Hepatocyte (in vitro differentiated cells): ENCODE data around the gene ZNF586. TPM values are rescaled to one million over a fixed set of nuclear protein-coding genes. Genes with fewer than 3 reads are reported as not detected.

Source experiments
- DNase-seq: peaks from one replicate; pipeline ENCODE4 v3.0.0-alpha.2; 2016; ENCODE audit warnings: low spot score
- H2AFZ ChIP-seq: fragments of 200-600 bp; sonication (generic); 2 replicates; pipeline ENCODE4 v1.6.0; 2016; ENCODE audit warnings: antibody characterized with exemption, mild to moderate bottlenecking
- H3K27ac ChIP-seq: fragments of 200-600 bp; sonication (generic); 2 replicates; pipeline ENCODE4 v1.5.1; 2016; ENCODE audit warnings: mild to moderate bottlenecking
- H3K27me3 ChIP-seq: fragments of 200-600 bp; sonication (generic); 2 replicates; pipeline ENCODE4 v1.6.1; 2016
- H3K36me3 ChIP-seq: fragments of 200-600 bp; sonication (generic); replicated peaks from 2 replicates; pipeline ENCODE4 v1.5.1; 2016; ENCODE audit warnings: low read depth; ENCODE audit not compliant: insufficient read depth
- H3K4me1 ChIP-seq: fragments of 200-600 bp; sonication (generic); 2 replicates; pipeline ENCODE4 v1.5.1; 2016; ENCODE audit warnings: mild to moderate bottlenecking, moderate library complexity; ENCODE audit not compliant: insufficient read depth
- H3K4me2 ChIP-seq: fragments of 200-600 bp; sonication (generic); 2 replicates; pipeline ENCODE4 v1.6.0; 2016
- H3K4me3 ChIP-seq: fragments of 200-600 bp; sonication (generic); 2 replicates; pipeline ENCODE4 v1.5.1; 2016; ENCODE audit warnings: mild to moderate bottlenecking
- H3K79me2 ChIP-seq: fragments of 200-600 bp; sonication (generic); 2 replicates; pipeline ENCODE4 v1.6.0; 2017; ENCODE audit warnings: mild to moderate bottlenecking
- H3K9me2 ChIP-seq: fragments of 200-600 bp; sonication (generic); replicated peaks from 2 replicates; pipeline ENCODE4 v1.6.0; 2017; ENCODE audit warnings: mild to moderate bottlenecking; ENCODE audit not compliant: insufficient read depth
- H3K9me3 ChIP-seq: fragments of 200-600 bp; sonication (generic); 2 replicates; pipeline ENCODE4 v1.5.1; 2016; ENCODE audit warnings: low read depth, mild to moderate bottlenecking
- H4K20me1 ChIP-seq: fragments of 200-600 bp; sonication (generic); 2 replicates; pipeline ENCODE4 v1.6.0; 2016; ENCODE audit warnings: mild to moderate bottlenecking; ENCODE audit not compliant: insufficient read depth, poor library complexity, severe bottlenecking
- EZH2 ChIP-seq: fragments of 200-600 bp; sonication (generic); IDR thresholded peaks from 2 replicates; pipeline ENCODE4 v1.6.1; 2016; ENCODE audit warnings: antibody characterized with exemption, mild to moderate bottlenecking, borderline replicate concordance
- EZH2phosphoT487 ChIP-seq: fragments of 200-600 bp; sonication (generic); IDR thresholded peaks from one replicate; pipeline ENCODE4 v1.6.1; 2018; ENCODE audit warnings: antibody characterized with exemption, mild to moderate bottlenecking, low read depth, moderate library complexity; ENCODE audit not compliant: unreplicated experiment, severe bottlenecking
- WGBS: methylation state at CpG from one replicate; pipeline ENCODE4 v1.1.6; 2016; ENCODE audit warnings: low lambda C conversion rate; ENCODE audit errors: missing lambda C conversion rate; 5-methylcytosine and 5-hydroxymethylcytosine counted together
- polyA plus RNA-seq: library from polyadenylated mRNA; unstranded; fragments of >200 nt; fragmentation: Nextera tagmentation; extraction: Ambion mirVana; gene quantifications from 2 replicates; pipeline ENCODE4 v1.2.1, GENCODE V29; 2016
- total RNA-seq: library from RNA; depleted of rRNA; stranded (reverse); fragments of >200 nt; gene quantifications from 2 replicates; pipeline ENCODE4 v1.2.3, GENCODE V29; 2014
- TF ChIP-seq, protein P1 (sequence below): fragments of 200-600 bp; sonication (generic); IDR thresholded peaks from 2 replicates; pipeline ENCODE4 v1.5.1; 2016; ENCODE audit warnings: antibody characterized with exemption, mild to moderate bottlenecking; ENCODE audit not compliant: poor library complexity

The ZNF586 gene
- total and polyA plus RNA-seq, 2 experiments from 2014 or later, result 11.2 to 22.5 TPM

DNA sequence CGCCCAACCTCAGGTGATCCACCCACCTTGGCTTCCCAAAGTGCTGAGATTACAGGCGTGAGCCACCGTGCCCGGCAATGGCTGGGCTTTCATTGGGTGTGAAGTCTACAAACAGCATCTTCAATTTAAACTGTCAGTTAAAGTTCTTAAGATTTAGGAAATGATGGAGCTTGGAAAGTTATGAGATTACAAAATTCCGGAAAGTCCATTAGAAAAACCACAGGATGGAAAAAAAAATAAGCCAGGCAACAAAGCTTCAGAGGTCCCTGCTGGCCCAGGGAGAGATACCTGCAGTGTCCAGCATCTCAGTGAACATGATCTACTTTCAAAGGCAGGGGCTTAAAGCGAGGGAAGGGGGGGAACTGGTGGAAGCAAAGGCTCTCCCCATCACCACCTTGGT lies 56.0 kb downstream of the ZNF586 start:
- peaks cover 48% of the 10 kb centered on the region for H3K4me1 ChIP-seq
- no peak overlapping the region for H3K4me2 ChIP-seq
- no peak overlapping the region for H2AFZ ChIP-seq
- H3K9me3 ChIP-seq, result no peaks in the 10 kb centered on the region
- H3K4me3 ChIP-seq, result no peak overlapping the region
- DNase-seq, result no peak
- no peaks in the 10 kb centered on the region for H3K27me3 ChIP-seq
- H3K9me2 ChIP-seq, result no peaks in the 10 kb centered on the region
- H3K36me3 ChIP-seq, result no peaks in the 10 kb centered on the region
- H4K20me1 ChIP-seq, result no peaks in the 10 kb centered on the region
- WGBS, result 94% methylated on average over 6 of the region's 6 CpGs
- peaks cover 88% of the 10 kb centered on the region for H3K79me2 ChIP-seq
- no peak overlapping the region for H3K27ac ChIP-seq
- TF ChIP-seq EZH2 (no peak), EZH2phosphoT487 (no peak)
- TF ChIP-seq, protein P1, sequence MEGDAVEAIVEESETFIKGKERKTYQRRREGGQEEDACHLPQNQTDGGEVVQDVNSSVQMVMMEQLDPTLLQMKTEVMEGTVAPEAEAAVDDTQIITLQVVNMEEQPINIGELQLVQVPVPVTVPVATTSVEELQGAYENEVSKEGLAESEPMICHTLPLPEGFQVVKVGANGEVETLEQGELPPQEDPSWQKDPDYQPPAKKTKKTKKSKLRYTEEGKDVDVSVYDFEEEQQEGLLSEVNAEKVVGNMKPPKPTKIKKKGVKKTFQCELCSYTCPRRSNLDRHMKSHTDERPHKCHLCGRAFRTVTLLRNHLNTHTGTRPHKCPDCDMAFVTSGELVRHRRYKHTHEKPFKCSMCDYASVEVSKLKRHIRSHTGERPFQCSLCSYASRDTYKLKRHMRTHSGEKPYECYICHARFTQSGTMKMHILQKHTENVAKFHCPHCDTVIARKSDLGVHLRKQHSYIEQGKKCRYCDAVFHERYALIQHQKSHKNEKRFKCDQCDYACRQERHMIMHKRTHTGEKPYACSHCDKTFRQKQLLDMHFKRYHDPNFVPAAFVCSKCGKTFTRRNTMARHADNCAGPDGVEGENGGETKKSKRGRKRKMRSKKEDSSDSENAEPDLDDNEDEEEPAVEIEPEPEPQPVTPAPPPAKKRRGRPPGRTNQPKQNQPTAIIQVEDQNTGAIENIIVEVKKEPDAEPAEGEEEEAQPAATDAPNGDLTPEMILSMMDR, result no peak

DNA sequence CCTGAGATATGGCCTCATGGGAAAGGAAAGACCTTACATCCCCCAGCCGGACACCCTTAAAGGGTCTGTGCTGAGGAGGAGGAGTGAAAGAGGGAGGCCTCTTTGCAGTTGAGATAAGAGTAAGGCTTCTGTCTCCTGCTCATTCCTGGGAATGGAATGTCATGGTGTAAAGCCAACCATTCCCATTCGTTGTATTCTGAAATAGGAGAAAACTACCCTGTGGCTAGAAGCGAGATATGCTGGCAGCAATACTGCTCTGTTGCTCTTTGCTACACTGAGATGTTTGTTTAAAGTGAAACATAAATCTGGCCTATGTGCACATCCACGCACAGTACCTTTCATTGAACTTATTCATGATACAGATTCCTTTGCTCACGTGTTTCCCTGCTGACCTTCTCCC lies 59.8 kb downstream of the ZNF586 start:
- no peak overlapping the region for H3K4me3 ChIP-seq
- H2AFZ ChIP-seq, result no peak overlapping the region
- H3K36me3 ChIP-seq, result no peaks in the 10 kb centered on the region
- H3K9me3 ChIP-seq, result no peaks in the 10 kb centered on the region
- no peaks in the 10 kb centered on the region for H3K27me3 ChIP-seq
- peak overlapping the region; percentile 86 for H3K4me2 ChIP-seq
- TF ChIP-seq EZH2, result no peak
- no peak for TF ChIP-seq EZH2phosphoT487
- TF ChIP-seq, protein P1, result no peak
- H3K4me1 ChIP-seq, result peaks cover 29% of the 10 kb centered on the region
- H3K27ac ChIP-seq, result peak overlapping the region; percentile 94
- H3K9me2 ChIP-seq, result no peaks in the 10 kb centered on the region
- H4K20me1 ChIP-seq, result no peaks in the 10 kb centered on the region
- 27% methylated on average over 5 of the region's 5 CpGs for WGBS
- H3K79me2 ChIP-seq, result peaks cover 75% of the 10 kb centered on the region
- peak; percentile 31 for DNase-seq

DNA sequence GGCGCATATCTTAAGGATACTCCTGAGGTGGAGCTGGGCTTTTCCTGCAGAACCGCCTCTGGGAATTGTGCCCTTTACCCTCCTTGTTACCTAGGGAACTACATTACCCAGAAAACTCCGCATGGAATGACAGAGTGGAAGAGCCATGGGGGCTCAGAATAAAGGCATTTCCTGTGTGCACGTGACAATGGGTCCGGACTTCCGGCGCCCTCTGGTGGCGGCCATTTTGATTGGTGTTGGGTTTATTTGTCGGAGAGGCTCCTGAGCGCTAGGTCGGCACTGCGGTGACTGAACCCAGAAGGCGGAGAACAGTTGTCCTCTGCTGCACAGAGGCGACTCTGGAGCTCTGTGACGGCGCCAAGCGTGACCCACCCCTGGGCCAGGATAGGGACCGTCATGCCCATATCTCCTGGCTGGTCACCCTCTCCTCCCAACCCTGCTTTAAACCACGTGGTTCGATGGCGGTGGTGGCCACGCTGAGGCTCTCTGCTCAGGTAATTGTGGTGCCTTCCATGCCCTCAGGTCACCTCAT lies 60.7 kb downstream of the ZNF586 start, which contains the start of gene ZNF587B:
TSS of gene ZNF587B (plus strand) at position 229 of the 532 bp plus-strand sequence. CDS start at position 459, 230 bp downstream.
- H4K20me1 ChIP-seq, result no peaks in the 10 kb centered on the region
- TF ChIP-seq EZH2 (no peak), EZH2phosphoT487 (no peak)
- TF ChIP-seq, protein P1, result peak; percentile 45
- H2AFZ ChIP-seq, result peak within 1 kb of the TSS; percentile 41
- H3K4me3 ChIP-seq, result peak within 1 kb of the TSS; percentile 46
- no peaks in the 10 kb centered on the region for H3K36me3 ChIP-seq
- peak within 1 kb of the TSS; percentile 94 for H3K27ac ChIP-seq
- peak within 1 kb of the TSS; percentile 86 for H3K4me2 ChIP-seq
- H3K79me2 ChIP-seq, result peaks cover 66% of the 10 kb centered on the region
- H3K9me2 ChIP-seq, result no peaks in the 10 kb centered on the region
- H3K9me3 ChIP-seq, result no peaks in the 10 kb centered on the region
- peaks cover 23% of the 10 kb centered on the region for H3K4me1 ChIP-seq
- 6% methylated on average over 22 of the region's 22 CpGs for WGBS
- peak; percentile 90 for DNase-seq
- H3K27me3 ChIP-seq, result no peaks in the 10 kb centered on the region

Other genes with a start within 250 kb of the ZNF586 start
- gene ZNF549, start 242.3 kb upstream of the ZNF586 start, total RNA-seq, result 4.3 and 6.4 TPM in 2 replicates
- gene ZNF549, start 242.3 kb upstream of the ZNF586 start, polyA plus RNA-seq, result 3.2 and 3.5 TPM in 2 replicates
- 5.7 and 5.9 TPM in 2 replicates for gene ZNF550, start 209.8 kb upstream of the ZNF586 start, total RNA-seq
- gene ZNF550, start 209.8 kb upstream of the ZNF586 start, polyA plus RNA-seq, result 5.2 and 6.2 TPM in 2 replicates
- gene ZNF416, start 190.8 kb upstream of the ZNF586 start, total RNA-seq, result 4.7 and 5.8 TPM in 2 replicates
- gene ZNF416, start 190.8 kb upstream of the ZNF586 start, polyA plus RNA-seq, result 1.9 and 2.5 TPM in 2 replicates
- gene ZIK1, start 185.5 kb upstream of the ZNF586 start, total RNA-seq, result 5.1 and 7.1 TPM in 2 replicates
- gene ZIK1, start 185.5 kb upstream of the ZNF586 start, polyA plus RNA-seq, result 3.3 and 3.8 TPM in 2 replicates
- gene ZNF530, start 169.8 kb upstream of the ZNF586 start, total RNA-seq, result 1.3 and 1.8 TPM in 2 replicates
- 1.3 and 2.8 TPM in 2 replicates for gene ZNF530, start 169.8 kb upstream of the ZNF586 start, polyA plus RNA-seq
- gene ZNF134, start 155.4 kb upstream of the ZNF586 start, total RNA-seq, result 11.7 and 24.3 TPM in 2 replicates
- 9.7 and 10.7 TPM in 2 replicates for gene ZNF134, start 155.4 kb upstream of the ZNF586 start, polyA plus RNA-seq
- gene ZNF211, start 136.5 kb upstream of the ZNF586 start, total RNA-seq, result 9.5 and 17.2 TPM in 2 replicates
- 11.9 and 12.2 TPM in 2 replicates for gene ZNF211, start 136.5 kb upstream of the ZNF586 start, polyA plus RNA-seq
- gene ZSCAN4, start 100.7 kb upstream of the ZNF586 start, total RNA-seq, result 0.12 TPM in 1 of 2 replicates, not detected in the other
- gene ZSCAN4, start 100.7 kb upstream of the ZNF586 start, polyA plus RNA-seq, result not detected in 2 replicates
- 11.6 and 13.2 TPM in 2 replicates for gene ZNF551, start 87.7 kb upstream of the ZNF586 start, total RNA-seq
- gene ZNF551, start 87.7 kb upstream of the ZNF586 start, polyA plus RNA-seq, result 2.0 and 2.2 TPM in 2 replicates
- gene ZNF154, start 60.5 kb upstream of the ZNF586 start, total RNA-seq, result 10.7 and 11.1 TPM in 2 replicates
- 3.5 and 5.6 TPM in 2 replicates for gene ZNF154, start 60.5 kb upstream of the ZNF586 start, polyA plus RNA-seq
- 6.7 and 6.8 TPM in 2 replicates for gene ZNF671, start 42.1 kb upstream of the ZNF586 start, total RNA-seq
- gene ZNF671, start 42.1 kb upstream of the ZNF586 start, polyA plus RNA-seq, result 3.9 and 6.7 TPM in 2 replicates
- gene ZNF776, start 22.9 kb upstream of the ZNF586 start, total RNA-seq, result 10.3 and 11.4 TPM in 2 replicates
- gene ZNF776, start 22.9 kb upstream of the ZNF586 start, polyA plus RNA-seq, result 8.2 and 10.6 TPM in 2 replicates
- 25.9 and 26.7 TPM in 2 replicates for gene ZNF552, start 45.2 kb downstream of the ZNF586 start, total RNA-seq
- gene ZNF552, start 45.2 kb downstream of the ZNF586 start, polyA plus RNA-seq, result 12.9 and 13.7 TPM in 2 replicates
- gene ZNF587B, start 60.6 kb downstream of the ZNF586 start, total RNA-seq, result 13.9 and 16.8 TPM in 2 replicates
- 1.8 and 6.4 TPM in 2 replicates for gene ZNF587B, start 60.6 kb downstream of the ZNF586 start, polyA plus RNA-seq
- gene ZNF587, start 80.2 kb downstream of the ZNF586 start, total RNA-seq, result 36.8 and 60.5 TPM in 2 replicates
- gene ZNF587, start 80.2 kb downstream of the ZNF586 start, polyA plus RNA-seq, result 8.8 and 11.5 TPM in 2 replicates
- 11.4 and 16.1 TPM in 2 replicates for gene ZNF814, start 119.4 kb downstream of the ZNF586 start, total RNA-seq
- gene ZNF814, start 119.4 kb downstream of the ZNF586 start, polyA plus RNA-seq, result 19.2 and 40.0 TPM in 2 replicates
- 11.4 and 14.3 TPM in 2 replicates for gene ZNF417, start 146.9 kb downstream of the ZNF586 start, total RNA-seq
- gene ZNF417, start 146.9 kb downstream of the ZNF586 start, polyA plus RNA-seq, result 3.9 and 6.2 TPM in 2 replicates
- 6.1 and 8.2 TPM in 2 replicates for gene ZNF418, start 165.7 kb downstream of the ZNF586 start, total RNA-seq
- gene ZNF418, start 165.7 kb downstream of the ZNF586 start, polyA plus RNA-seq, result 2.8 and 3.2 TPM in 2 replicates
- gene ZNF256, start 178.0 kb downstream of the ZNF586 start, total RNA-seq, result 5.4 and 8.8 TPM in 2 replicates
- 3.7 and 4.6 TPM in 2 replicates for gene ZNF256, start 178.0 kb downstream of the ZNF586 start, polyA plus RNA-seq
- gene C19orf18, start 204.9 kb downstream of the ZNF586 start, total RNA-seq, result 0.60 TPM in 1 of 2 replicates, not detected in the other
- gene C19orf18, start 204.9 kb downstream of the ZNF586 start, polyA plus RNA-seq, result 1.9 and 2.0 TPM in 2 replicates
- 18.0 and 19.7 TPM in 2 replicates for gene ZNF606, start 233.1 kb downstream of the ZNF586 start, total RNA-seq
- gene ZNF606, start 233.1 kb downstream of the ZNF586 start, polyA plus RNA-seq, result 17.6 and 26.0 TPM in 2 replicates